SK-N-SH treated with all-trans-retinoic acid at 6 μM for 48 hours (cell line): ENCODE results near the gene SMARCA2.

Source experiments
- ATAC-seq: fragments of 200-7000 bp; cut with Tn5 transposase; 3 replicates; pipeline ENCODE4 v1.9.1; 2020; ENCODE audit warnings: mild to moderate bottlenecking, moderate library complexity
- ARNTL ChIP-seq: fragments of 450-650 bp; formaldehyde crosslinking; IDR thresholded peaks from 2 replicates; pipeline ENCODE4 v1.5.0; 2020; ENCODE audit warnings: low read depth, mild to moderate bottlenecking, moderate library complexity, borderline replicate concordance
- BACH2 ChIP-seq: fragments of 250-450 bp; sonication (Bioruptor Pico); IDR thresholded peaks from 2 replicates; pipeline ENCODE4 v1.9.0; 2021; ENCODE audit warnings: mild to moderate bottlenecking, borderline replicate concordance
- CREB5 ChIP-seq: fragments of 250-450 bp; sonication (Bioruptor Pico); IDR thresholded peaks from 2 replicates; pipeline ENCODE4 v1.5.1; 2020; ENCODE audit warnings: low read depth, mild to moderate bottlenecking, moderate library complexity
- CSDC2 ChIP-seq: fragments of 250-450 bp; sonication (Bioruptor Pico); IDR thresholded peaks from 2 replicates; pipeline ENCODE4 v1.5.0; 2020; ENCODE audit warnings: mild to moderate bottlenecking, moderate library complexity
- CSRNP3 ChIP-seq: fragments of 250-450 bp; sonication (Bioruptor Pico); IDR thresholded peaks from 2 replicates; pipeline ENCODE4 v1.5.1; 2021; ENCODE audit warnings: mild to moderate bottlenecking, moderate library complexity
- ESRRG ChIP-seq: fragments of 250-450 bp; sonication (Bioruptor Pico); IDR thresholded peaks from 2 replicates; pipeline ENCODE4 v1.6.1; 2021; ENCODE audit warnings: mild to moderate bottlenecking
- GLIS3 ChIP-seq: fragments of 250-450 bp; sonication (Bioruptor Pico); IDR thresholded peaks from 2 replicates; pipeline ENCODE4 v1.5.0; 2020; ENCODE audit warnings: mild to moderate bottlenecking, moderate library complexity
- ISL1 ChIP-seq: fragments of 250-450 bp; sonication (Bioruptor Pico); IDR thresholded peaks from 2 replicates; pipeline ENCODE4 v2.1.2; 2022; ENCODE audit warnings: mild to moderate bottlenecking, moderate library complexity
- OSR1 ChIP-seq: fragments of 250-450 bp; sonication (Bioruptor Pico); IDR thresholded peaks from 2 replicates; pipeline ENCODE4 v1.8.0; 2022; ENCODE audit warnings: moderate library complexity, mild to moderate bottlenecking, inconsistent platforms
- PATZ1 ChIP-seq: fragments of 250-450 bp; sonication (Bioruptor Pico); IDR thresholded peaks from 2 replicates; pipeline ENCODE4 v1.8.0; 2020; ENCODE audit warnings: mild to moderate bottlenecking, moderate library complexity, borderline replicate concordance
- POU6F1 ChIP-seq: fragments of 250-450 bp; sonication (Bioruptor Pico); IDR thresholded peaks from 2 replicates; pipeline ENCODE4 v1.8.0; 2021; ENCODE audit warnings: low read depth, mild to moderate bottlenecking, moderate library complexity, borderline replicate concordance
- PPARA ChIP-seq: fragments of 250-450 bp; sonication (Bioruptor Pico); IDR thresholded peaks from 2 replicates; pipeline ENCODE4 v1.5.0; 2020; ENCODE audit warnings: mild to moderate bottlenecking, borderline replicate concordance
- RARB ChIP-seq: fragments of 250-450 bp; sonication (Bioruptor Pico); IDR thresholded peaks from 2 replicates; pipeline ENCODE4 v1.8.0; 2021; ENCODE audit warnings: mild to moderate bottlenecking, moderate library complexity
- SNAI2 ChIP-seq: fragments of 250-450 bp; sonication (Bioruptor Pico); IDR thresholded peaks from 2 replicates; pipeline ENCODE4 v1.5.0; 2020; ENCODE audit warnings: mild to moderate bottlenecking, moderate library complexity
- TCF4 ChIP-seq: fragments of 250-450 bp; sonication (Bioruptor Pico); IDR thresholded peaks from 2 replicates; pipeline ENCODE4 v1.8.0; 2021; ENCODE audit warnings: mild to moderate bottlenecking, moderate library complexity, borderline replicate concordance
- TOX ChIP-seq: fragments of 250-450 bp; sonication (Bioruptor Pico); IDR thresholded peaks from 2 replicates; pipeline ENCODE4 v1.8.0; 2021; ENCODE audit warnings: mild to moderate bottlenecking, moderate library complexity, borderline replicate concordance
- TSHZ2 ChIP-seq: fragments of 250-450 bp; sonication (Bioruptor Pico); IDR thresholded peaks from 2 replicates; pipeline ENCODE4 v1.5.0; 2020; ENCODE audit warnings: mild to moderate bottlenecking, moderate library complexity
- ZC3H10 ChIP-seq: fragments of 250-450 bp; sonication (Bioruptor Pico); IDR thresholded peaks from 2 replicates; pipeline ENCODE4 v1.5.1; 2021; ENCODE audit warnings: mild to moderate bottlenecking, moderate library complexity
- ZFP3 ChIP-seq: fragments of 250-450 bp; sonication (Bioruptor Pico); IDR thresholded peaks from 2 replicates; pipeline ENCODE4 v1.5.0; 2020; ENCODE audit warnings: mild to moderate bottlenecking, moderate library complexity
- ZFP30 ChIP-seq: fragments of 450-650 bp; formaldehyde crosslinking; IDR thresholded peaks from 2 replicates; pipeline ENCODE4 v1.5.0; 2022; ENCODE audit warnings: mild to moderate bottlenecking, moderate library complexity
- ZNF565 ChIP-seq: fragments of 450-650 bp; formaldehyde crosslinking; conservative IDR thresholded peaks from 2 replicates; pipeline ENCODE4 v1.5.0; 2020; ENCODE audit warnings: low read depth, mild to moderate bottlenecking, moderate library complexity
- ZNF70 ChIP-seq: fragments of 450-650 bp; formaldehyde crosslinking; IDR thresholded peaks from 2 replicates; pipeline ENCODE4 v1.5.0; 2020; ENCODE audit warnings: mild to moderate bottlenecking, moderate library complexity
- ZNF8 ChIP-seq: fragments of 450-650 bp; formaldehyde crosslinking; IDR thresholded peaks from 2 replicates; pipeline ENCODE4 v1.5.0; 2020; ENCODE audit warnings: mild to moderate bottlenecking, moderate library complexity

SMARCA2 gene

GRCh38 chr9:2214707-2215106 lies 199.6 kb downstream of the SMARCA2 start (continued):
- TF ChIP-seq PATZ1 (CRISPR knock-in tag) (no peak), GLIS3 (no peak), TOX (no peak), ZNF8 (no peak), PPARA (CRISPR knock-in tag) (no peak)

GRCh38 chr9:2215921-2216441 lies 200.8 kb downstream of the SMARCA2 start:
- ATAC-seq: no peak
- TF ChIP-seq ARNTL (CRISPR knock-in tag) (no peak), ESRRG (CRISPR knock-in tag) (no peak), CREB5 (CRISPR knock-in tag) (no peak), ZC3H10 (CRISPR knock-in tag) (no peak), ZNF565 (CRISPR knock-in tag) (no peak), TCF4 (CRISPR knock-in tag) (no peak), CSRNP3 (CRISPR knock-in tag) (no peak), ISL1 (CRISPR knock-in tag) (no peak), POU6F1 (CRISPR knock-in tag) (no peak), TOX (no peak), CSDC2 (CRISPR knock-in tag) (no peak), RARB (CRISPR knock-in tag) (no peak), PPARA (CRISPR knock-in tag) (no peak)

GRCh38 chr9:2216591-2216990 lies 201.4 kb downstream of the SMARCA2 start:
- no peak for ATAC-seq
- TF ChIP-seq ZNF8 (no peak), TOX (no peak), TSHZ2 (CRISPR knock-in tag) (no peak), RARB (CRISPR knock-in tag) (no peak)

GRCh38 chr9:2217540-2217939 lies 202.4 kb downstream of the SMARCA2 start:
- no peak for ATAC-seq
- TF ChIP-seq PPARA (CRISPR knock-in tag) (no peak), BACH2 (no peak), ESRRG (CRISPR knock-in tag) (no peak), TSHZ2 (CRISPR knock-in tag) (no peak), ZFP30 (no peak), ISL1 (CRISPR knock-in tag) (no peak), SNAI2 (no peak), ZNF70 (CRISPR knock-in tag) (no peak), ZFP3 (CRISPR knock-in tag) (no peak), OSR1 (CRISPR knock-in tag) (no peak), ZNF8 (no peak), CREB5 (CRISPR knock-in tag) (no peak), CSDC2 (CRISPR knock-in tag) (no peak)
